DOHH2 (cell line): ENCODE results near the gene FADS6.

Experiments
- H3F3A ChIP-seq: fragments of 200-600 bp; sonication (generic), shearing (Covaris generic); 2 replicates; pipeline ENCODE4 v1.6.0; 2016; ENCODE audit warnings: antibody characterized with exemption, mild to moderate bottlenecking; ENCODE audit not compliant: control insufficient read depth, insufficient read depth
- H3K27ac ChIP-seq: fragments of 200-600 bp; sonication (generic); 2 replicates; pipeline ENCODE4 v1.5.1; 2014; ENCODE audit warnings: low read depth, mild to moderate bottlenecking, low read length, moderate library complexity
- H3K27me3 ChIP-seq: fragments of 200-600 bp; sonication (generic); 2 replicates; pipeline ENCODE4 v1.6.1; 2014; ENCODE audit warnings: mild to moderate bottlenecking, low read length, mixed read lengths; ENCODE audit not compliant: control insufficient read depth
- H3K36me3 ChIP-seq: fragments of 200-600 bp; sonication (generic); 2 replicates; pipeline ENCODE4 v1.6.1; 2014; ENCODE audit warnings: mild to moderate bottlenecking, low read length, moderate library complexity, mixed read lengths; ENCODE audit not compliant: control insufficient read depth
- H3K4me1 ChIP-seq: fragments of 200-600 bp; sonication (generic); 2 replicates; pipeline ENCODE4 v1.6.1; 2014; ENCODE audit warnings: mild to moderate bottlenecking, low read length, mixed read lengths; ENCODE audit not compliant: control insufficient read depth
- H3K4me2 ChIP-seq: fragments of 200-600 bp; sonication (generic); 2 replicates; pipeline ENCODE4 v1.6.0; 2014; ENCODE audit warnings: mild to moderate bottlenecking, low read length, moderate library complexity
- H3K4me3 ChIP-seq: fragments of 200-600 bp; sonication (generic); 2 replicates; pipeline ENCODE4 v1.5.1; 2014; ENCODE audit warnings: mild to moderate bottlenecking, low read length, mixed read lengths
- H3K79me2 ChIP-seq: fragments of 200-600 bp; sonication (generic); 2 replicates; pipeline ENCODE4 v1.6.1; 2014; ENCODE audit warnings: mild to moderate bottlenecking, low read length, mixed read lengths; ENCODE audit not compliant: control insufficient read depth
- H3K9me2 ChIP-seq: fragments of 200-600 bp; sonication (generic); replicated peaks from 2 replicates; pipeline ENCODE4 v1.6.1; 2014; ENCODE audit warnings: mild to moderate bottlenecking, low read length, mixed read lengths; ENCODE audit not compliant: control insufficient read depth
- H3K9me3 ChIP-seq: fragments of 200-600 bp; sonication (generic); 2 replicates; pipeline ENCODE4 v1.6.1; 2014; ENCODE audit warnings: antibody characterized with exemption, low read length, mixed read lengths; ENCODE audit not compliant: control insufficient read depth, insufficient read depth
- H4K20me1 ChIP-seq: fragments of 200-600 bp; sonication (generic); 2 replicates; pipeline ENCODE4 v1.6.0; 2014; ENCODE audit warnings: low read depth, mild to moderate bottlenecking, antibody characterized with exemption, low read length, moderate library complexity; ENCODE audit not compliant: control insufficient read depth, insufficient read depth
- CTCF ChIP-seq: fragments of 200-600 bp; sonication (generic); IDR thresholded peaks from one replicate; pipeline ENCODE4 v1.5.1; 2014; ENCODE audit warnings: antibody characterized with exemption, mild to moderate bottlenecking, low read depth, low read length; ENCODE audit not compliant: poor library complexity, severe bottlenecking
- EZH2phosphoT487 ChIP-seq: fragments of 200-600 bp; sonication (generic); IDR thresholded peaks from 2 replicates; pipeline ENCODE4 v1.6.1; 2017; ENCODE audit warnings: borderline replicate concordance, mild to moderate bottlenecking, antibody characterized with exemption, low read length, moderate library complexity, mixed read lengths

FADS6 gene

DNA sequence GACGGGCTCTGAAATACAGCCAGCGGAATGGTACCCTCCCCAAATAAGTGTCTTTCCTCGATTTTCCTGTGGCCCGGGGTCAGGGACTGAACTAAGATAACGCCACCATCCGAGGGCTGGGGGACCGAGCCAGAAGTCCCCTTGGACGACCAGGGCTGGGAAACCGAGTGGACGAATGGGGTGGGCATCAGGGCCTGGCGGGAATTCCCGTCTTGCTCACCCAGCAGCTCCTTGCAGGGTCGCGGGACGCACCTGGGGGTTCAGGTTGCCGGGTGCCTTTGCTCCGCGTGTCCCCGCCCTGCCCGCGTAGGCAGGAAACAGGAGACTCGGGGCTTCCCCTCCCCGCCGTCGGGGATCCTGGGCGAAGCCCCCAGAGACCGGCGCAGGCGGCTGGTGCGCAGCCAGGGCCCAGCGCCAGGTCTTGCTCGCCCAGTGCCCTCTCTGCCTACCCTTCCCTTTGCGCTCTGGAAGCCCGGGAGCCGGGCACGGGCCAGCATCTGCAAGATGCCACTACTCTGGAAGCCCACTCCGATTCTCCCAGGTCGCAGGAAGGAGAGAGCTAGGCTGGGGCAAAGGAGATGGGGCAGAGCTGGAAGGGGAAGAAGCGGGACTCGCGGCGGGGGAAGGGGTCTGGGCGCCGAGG lies 33.1 kb downstream of the FADS6 start:
- TF ChIP-seq EZH2phosphoT487 (no peak), CTCF (no peak)
- H3K27me3 ChIP-seq = peaks cover 40% of the 10 kb centered on the region
- H3K4me1 ChIP-seq = peaks cover 8% of the 10 kb centered on the region
- H3K36me3 ChIP-seq = no peaks in the 10 kb centered on the region
- peak overlapping the region; percentile 21; the same call in 1 of the 2 replicates for H3K4me2 ChIP-seq
- 0 out of 2 replicates have a peak, but pooled peaks cover 2% of the 10 kb centered on the region for H3F3A ChIP-seq
- no peaks in the 10 kb centered on the region for H3K9me3 ChIP-seq
- no peaks in the 10 kb centered on the region for H3K79me2 ChIP-seq
- H4K20me1 ChIP-seq = no peaks in the 10 kb centered on the region; the same call in 1 of the 2 replicates
- no peak overlapping the region for H3K27ac ChIP-seq
- H3K9me2 ChIP-seq = no peaks in the 10 kb centered on the region
- H3K4me3 ChIP-seq = no peak overlapping the region

DNA sequence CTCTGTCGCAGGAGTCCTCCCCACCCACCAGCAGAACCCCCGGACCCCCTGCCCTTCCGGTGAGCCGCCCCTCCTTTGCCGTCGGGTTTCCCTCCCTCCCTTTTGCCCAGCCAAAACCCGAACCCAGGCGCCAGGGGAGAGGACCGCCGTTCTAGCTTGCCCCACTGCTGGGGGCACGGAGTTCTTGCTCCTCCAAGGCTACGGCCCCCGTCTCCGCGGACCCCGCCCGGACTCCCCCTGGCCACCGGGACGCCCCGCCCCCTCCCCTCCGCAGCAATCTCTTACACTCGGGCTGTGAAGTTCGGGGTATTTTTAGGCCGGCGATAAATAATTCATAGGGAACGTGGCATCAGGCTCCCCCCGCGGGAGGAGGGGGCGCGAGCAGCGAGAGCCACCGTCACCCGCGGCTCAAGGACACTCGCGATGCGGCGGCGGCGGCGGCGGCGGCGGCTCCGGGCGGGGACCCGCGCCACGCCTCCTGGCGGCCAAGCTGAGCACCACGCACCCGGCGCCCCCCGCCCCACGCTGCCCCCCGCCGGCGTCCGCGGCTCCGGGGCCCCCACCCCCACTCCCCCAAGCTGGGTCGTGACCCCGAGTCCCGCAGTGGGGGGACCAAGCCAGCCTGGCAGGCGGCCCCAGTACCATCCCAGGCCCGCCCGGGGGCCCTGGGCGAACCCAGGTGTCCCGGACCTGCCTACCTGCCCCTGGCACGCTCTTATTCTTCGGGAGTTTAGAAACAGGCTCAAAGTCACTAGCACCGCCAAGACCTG lies 33.8 kb downstream of the FADS6 start, which contains the start of gene GRIN2C:
TSS of gene GRIN2C (minus strand) at position 427 of the 770 bp plus-strand sequence. CDS start 4,793 bp downstream, outside the sequence.
- no peaks in the 10 kb centered on the region for H3F3A ChIP-seq
- H3K9me3 ChIP-seq = no peaks in the 10 kb centered on the region
- no peaks in the 10 kb centered on the region for H3K79me2 ChIP-seq
- H3K9me2 ChIP-seq = no peaks in the 10 kb centered on the region
- H3K4me3 ChIP-seq = no peak within 1 kb of the TSS
- H3K36me3 ChIP-seq = no peaks in the 10 kb centered on the region
- peaks cover 40% of the 10 kb centered on the region for H3K27me3 ChIP-seq
- no peak within 1 kb of the TSS for H3K27ac ChIP-seq
- no peaks in the 10 kb centered on the region; the same call in 1 of the 2 replicates for H4K20me1 ChIP-seq
- TF ChIP-seq EZH2phosphoT487 = no peak
- TF ChIP-seq CTCF = no peak
- H3K4me2 ChIP-seq = peak within 1 kb of the TSS; percentile 21; the same call in 1 of the 2 replicates
- peaks cover 8% of the 10 kb centered on the region for H3K4me1 ChIP-seq

DNA sequence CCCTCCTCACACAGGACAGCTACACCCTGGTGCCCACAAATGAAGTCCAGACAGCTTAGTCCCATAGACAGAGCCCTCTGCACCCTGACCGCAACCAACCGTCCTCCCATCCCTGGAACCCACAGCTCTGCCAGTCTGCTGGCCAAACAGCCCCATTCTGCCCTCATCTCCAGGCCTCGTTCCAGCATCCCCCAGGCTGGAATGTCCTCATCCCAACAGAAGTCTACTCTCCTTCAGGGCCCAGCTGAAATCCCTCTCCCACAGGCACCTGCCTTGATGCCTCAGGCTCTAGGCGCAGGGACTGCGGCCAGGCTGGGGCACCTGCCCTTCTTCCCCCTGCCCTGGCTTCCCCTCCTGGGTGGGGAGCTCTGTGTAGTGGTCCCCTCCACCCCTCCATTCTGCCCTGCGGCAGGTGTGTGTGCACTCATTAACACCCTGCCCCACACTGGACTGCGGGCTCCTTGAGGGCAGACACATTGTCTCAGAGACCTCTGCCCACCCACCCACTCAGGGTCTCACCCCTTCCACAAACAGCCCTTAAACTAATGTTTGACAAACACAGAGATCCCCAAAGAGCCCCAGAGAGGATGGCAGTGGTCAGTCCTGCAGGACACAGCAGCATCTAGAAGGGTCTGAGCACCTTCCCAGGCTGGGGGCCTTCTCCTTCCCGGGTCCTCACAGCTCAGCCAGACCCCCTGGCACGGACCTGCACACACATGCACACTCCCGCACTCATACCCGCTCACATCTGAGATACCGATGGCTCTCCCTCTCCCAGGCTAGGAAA lies 34.6 kb downstream of the FADS6 start:
- TF ChIP-seq CTCF (no peak), EZH2phosphoT487 (no peak)
- Histone ChIP-seq H3K4me2 (no peak overlapping the region), H3K9me2 (no peaks in the 10 kb centered on the region), H3K4me3 (no peak overlapping the region), H3K79me2 (no peaks in the 10 kb centered on the region), H3K4me1 (peaks cover 8% of the 10 kb centered on the region), H4K20me1 (no peaks in the 10 kb centered on the region; the same call in 1 of the 2 replicates), H3F3A (no peaks in the 10 kb centered on the region), H3K9me3 (no peaks in the 10 kb centered on the region), H3K27me3 (peaks cover 44% of the 10 kb centered on the region), H3K27ac (no peak overlapping the region), H3K36me3 (no peaks in the 10 kb centered on the region)
